ENCODE measurements around the gene GLCE. TPM values are rescaled to one million over a fixed set of nuclear protein-coding genes. Genes with fewer than 3 reads are reported as not detected.

GLCE gene
- total and polyA plus RNA-seq, 4 donors = 6.8 to 26.3 (median 13.7) TPM

DNA sequence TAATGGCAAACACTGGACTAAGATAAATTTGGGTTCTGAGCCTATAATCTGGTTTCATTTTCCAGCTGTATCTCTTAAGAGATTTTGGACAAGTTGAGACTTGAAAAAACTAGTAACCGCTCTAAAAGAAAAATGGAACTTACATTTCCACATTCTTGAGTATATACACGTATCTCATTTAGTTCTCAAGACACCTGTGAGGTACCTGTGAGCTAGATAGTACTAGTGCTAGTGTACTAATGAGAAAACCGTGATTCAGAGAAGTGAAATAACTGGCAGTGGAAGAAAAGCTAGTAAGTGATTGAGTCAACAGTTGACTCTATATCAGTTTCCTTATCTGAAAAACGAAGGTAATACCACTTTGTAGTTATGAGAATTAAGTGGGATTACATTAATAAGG lies 76.1 kb downstream of the GLCE start:
- H3K9ac ChIP-seq (ENCODE audit: low read depth in 1 of 2, low read length in 2 of 2) = no peak overlapping the region
- WGBS = 94% methylated on average over 4 of the region's 4 CpGs
- H3K4me1 ChIP-seq (ENCODE audit: control insufficient read depth in 4 of 4, insufficient read depth in 4 of 4, low read length in 3 of 4) = peaks cover 0 to 2% (median 0%) of the 10 kb centered on the region in 4 donors
- no peak for DNase-seq (ENCODE audit: low spot score)
- no peaks in the 10 kb centered on the region for H3K36me3 ChIP-seq (ENCODE audit: control insufficient read depth in 4 of 4, insufficient read depth in 3 of 4, low read depth in 1 of 4, low read length in 3 of 4)
- no peak overlapping the region for H3K27ac ChIP-seq (ENCODE audit: low read depth in 1 of 2, low read length in 2 of 2)
- no peaks in the 10 kb centered on the region for H3K9me3 ChIP-seq (ENCODE audit: control insufficient read depth in 4 of 4, low read length in 3 of 4)
- H3K4me3 ChIP-seq (ENCODE audit: low read depth in 1 of 3, low read length in 3 of 3) = no peak overlapping the region
- no peaks in the 10 kb centered on the region for H3K27me3 ChIP-seq (ENCODE audit: control insufficient read depth in 4 of 4, insufficient read depth in 4 of 4, low read length in 3 of 4)
- no peak for TF ChIP-seq HNF4G (IDR thresholded peaks at IDR 0.05)
- TF ChIP-seq, protein P1, sequence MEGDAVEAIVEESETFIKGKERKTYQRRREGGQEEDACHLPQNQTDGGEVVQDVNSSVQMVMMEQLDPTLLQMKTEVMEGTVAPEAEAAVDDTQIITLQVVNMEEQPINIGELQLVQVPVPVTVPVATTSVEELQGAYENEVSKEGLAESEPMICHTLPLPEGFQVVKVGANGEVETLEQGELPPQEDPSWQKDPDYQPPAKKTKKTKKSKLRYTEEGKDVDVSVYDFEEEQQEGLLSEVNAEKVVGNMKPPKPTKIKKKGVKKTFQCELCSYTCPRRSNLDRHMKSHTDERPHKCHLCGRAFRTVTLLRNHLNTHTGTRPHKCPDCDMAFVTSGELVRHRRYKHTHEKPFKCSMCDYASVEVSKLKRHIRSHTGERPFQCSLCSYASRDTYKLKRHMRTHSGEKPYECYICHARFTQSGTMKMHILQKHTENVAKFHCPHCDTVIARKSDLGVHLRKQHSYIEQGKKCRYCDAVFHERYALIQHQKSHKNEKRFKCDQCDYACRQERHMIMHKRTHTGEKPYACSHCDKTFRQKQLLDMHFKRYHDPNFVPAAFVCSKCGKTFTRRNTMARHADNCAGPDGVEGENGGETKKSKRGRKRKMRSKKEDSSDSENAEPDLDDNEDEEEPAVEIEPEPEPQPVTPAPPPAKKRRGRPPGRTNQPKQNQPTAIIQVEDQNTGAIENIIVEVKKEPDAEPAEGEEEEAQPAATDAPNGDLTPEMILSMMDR (IDR thresholded peaks at IDR 0.05; ENCODE audit: low read depth, low read length, missing input control) = no peak
- TF ChIP-seq NR2F2 (IDR thresholded peaks at IDR 0.05) = no peak
- no peak for TF ChIP-seq YY1 (IDR thresholded peaks at IDR 0.05)
- no peak for TF ChIP-seq RXRA (IDR thresholded peaks at IDR 0.05)
- no peak for TF ChIP-seq FOXA2 (IDR thresholded peaks at IDR 0.05)
- TF ChIP-seq, protein P2, sequence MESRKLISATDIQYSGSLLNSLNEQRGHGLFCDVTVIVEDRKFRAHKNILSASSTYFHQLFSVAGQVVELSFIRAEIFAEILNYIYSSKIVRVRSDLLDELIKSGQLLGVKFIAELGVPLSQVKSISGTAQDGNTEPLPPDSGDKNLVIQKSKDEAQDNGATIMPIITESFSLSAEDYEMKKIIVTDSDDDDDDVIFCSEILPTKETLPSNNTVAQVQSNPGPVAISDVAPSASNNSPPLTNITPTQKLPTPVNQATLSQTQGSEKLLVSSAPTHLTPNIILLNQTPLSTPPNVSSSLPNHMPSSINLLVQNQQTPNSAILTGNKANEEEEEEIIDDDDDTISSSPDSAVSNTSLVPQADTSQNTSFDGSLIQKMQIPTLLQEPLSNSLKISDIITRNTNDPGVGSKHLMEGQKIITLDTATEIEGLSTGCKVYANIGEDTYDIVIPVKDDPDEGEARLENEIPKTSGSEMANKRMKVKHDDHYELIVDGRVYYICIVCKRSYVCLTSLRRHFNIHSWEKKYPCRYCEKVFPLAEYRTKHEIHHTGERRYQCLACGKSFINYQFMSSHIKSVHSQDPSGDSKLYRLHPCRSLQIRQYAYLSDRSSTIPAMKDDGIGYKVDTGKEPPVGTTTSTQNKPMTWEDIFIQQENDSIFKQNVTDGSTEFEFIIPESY (IDR thresholded peaks at IDR 0.05) = no peak
- no peak for TF ChIP-seq SP1 (IDR thresholded peaks at IDR 0.05)
- no peak for TF ChIP-seq FOXA1 (IDR thresholded peaks at IDR 0.05)
- no peak for TF ChIP-seq TAF1 (conservative IDR thresholded peaks at IDR 0.05)
- TF ChIP-seq, protein P3, sequence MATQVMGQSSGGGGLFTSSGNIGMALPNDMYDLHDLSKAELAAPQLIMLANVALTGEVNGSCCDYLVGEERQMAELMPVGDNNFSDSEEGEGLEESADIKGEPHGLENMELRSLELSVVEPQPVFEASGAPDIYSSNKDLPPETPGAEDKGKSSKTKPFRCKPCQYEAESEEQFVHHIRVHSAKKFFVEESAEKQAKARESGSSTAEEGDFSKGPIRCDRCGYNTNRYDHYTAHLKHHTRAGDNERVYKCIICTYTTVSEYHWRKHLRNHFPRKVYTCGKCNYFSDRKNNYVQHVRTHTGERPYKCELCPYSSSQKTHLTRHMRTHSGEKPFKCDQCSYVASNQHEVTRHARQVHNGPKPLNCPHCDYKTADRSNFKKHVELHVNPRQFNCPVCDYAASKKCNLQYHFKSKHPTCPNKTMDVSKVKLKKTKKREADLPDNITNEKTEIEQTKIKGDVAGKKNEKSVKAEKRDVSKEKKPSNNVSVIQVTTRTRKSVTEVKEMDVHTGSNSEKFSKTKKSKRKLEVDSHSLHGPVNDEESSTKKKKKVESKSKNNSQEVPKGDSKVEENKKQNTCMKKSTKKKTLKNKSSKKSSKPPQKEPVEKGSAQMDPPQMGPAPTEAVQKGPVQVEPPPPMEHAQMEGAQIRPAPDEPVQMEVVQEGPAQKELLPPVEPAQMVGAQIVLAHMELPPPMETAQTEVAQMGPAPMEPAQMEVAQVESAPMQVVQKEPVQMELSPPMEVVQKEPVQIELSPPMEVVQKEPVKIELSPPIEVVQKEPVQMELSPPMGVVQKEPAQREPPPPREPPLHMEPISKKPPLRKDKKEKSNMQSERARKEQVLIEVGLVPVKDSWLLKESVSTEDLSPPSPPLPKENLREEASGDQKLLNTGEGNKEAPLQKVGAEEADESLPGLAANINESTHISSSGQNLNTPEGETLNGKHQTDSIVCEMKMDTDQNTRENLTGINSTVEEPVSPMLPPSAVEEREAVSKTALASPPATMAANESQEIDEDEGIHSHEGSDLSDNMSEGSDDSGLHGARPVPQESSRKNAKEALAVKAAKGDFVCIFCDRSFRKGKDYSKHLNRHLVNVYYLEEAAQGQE (IDR thresholded peaks at IDR 0.05) = no peak
- TF ChIP-seq RAD21 (IDR thresholded peaks at IDR 0.05) = no peak
- no peak for TF ChIP-seq EGR1 (IDR thresholded peaks at IDR 0.05; ENCODE audit: low read depth in 2 of 2)
- TF ChIP-seq GABPA (IDR thresholded peaks at IDR 0.05 in 1 of 2, conservative IDR thresholded peaks at IDR 0.05 in 1 of 2) = no peak
- TF ChIP-seq JUND (IDR thresholded peaks at IDR 0.05) = no peak
- no peak for TF ChIP-seq HNF4A (conservative IDR thresholded peaks at IDR 0.05)

DNA sequence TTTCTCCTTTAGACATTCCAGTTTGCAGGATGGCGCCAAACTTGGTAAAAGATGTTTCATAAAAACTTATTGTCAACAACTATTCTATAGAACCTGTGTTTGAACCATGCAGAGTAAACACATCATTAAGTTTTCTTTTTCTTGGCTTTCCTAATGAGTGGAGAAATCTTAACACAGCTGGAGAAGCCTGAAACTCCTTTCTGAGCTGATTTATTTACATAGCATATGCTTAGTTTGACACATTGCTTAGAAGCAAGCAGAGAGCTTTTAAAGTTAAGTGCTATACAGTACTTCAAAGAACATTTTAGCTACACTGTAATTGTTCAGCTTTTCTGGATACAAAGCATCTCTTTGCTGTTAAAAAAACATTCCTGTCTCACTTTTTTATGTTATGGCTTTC lies 77.3 kb downstream of the GLCE start:
- no peaks in the 10 kb centered on the region for H3K27me3 ChIP-seq (ENCODE audit: control insufficient read depth in 4 of 4, insufficient read depth in 4 of 4, low read length in 3 of 4)
- DNase-seq (ENCODE audit: low spot score) = no peak
- no peak overlapping the region for H3K27ac ChIP-seq (ENCODE audit: low read depth in 1 of 2, low read length in 2 of 2)
- H3K9ac ChIP-seq (ENCODE audit: low read depth in 1 of 2, low read length in 2 of 2) = no peak overlapping the region
- WGBS = 98% methylated on average over 1 of the region's 1 CpG
- no peaks in the 10 kb centered on the region for H3K9me3 ChIP-seq (ENCODE audit: control insufficient read depth in 4 of 4, low read length in 3 of 4)
- peaks cover 0 to 2% (median 0%) of the 10 kb centered on the region in 4 donors for H3K4me1 ChIP-seq (ENCODE audit: control insufficient read depth in 4 of 4, insufficient read depth in 4 of 4, low read length in 3 of 4)
- TF ChIP-seq RAD21 (IDR thresholded peaks at IDR 0.05) (no peak), JUND (IDR thresholded peaks at IDR 0.05) (no peak), SP1 (IDR thresholded peaks at IDR 0.05) (no peak), RXRA (IDR thresholded peaks at IDR 0.05) (no peak)
- TF ChIP-seq, protein P2 (IDR thresholded peaks at IDR 0.05) = no peak
- H3K4me3 ChIP-seq (ENCODE audit: low read depth in 1 of 3, low read length in 3 of 3) = no peak overlapping the region
- no peaks in the 10 kb centered on the region for H3K36me3 ChIP-seq (ENCODE audit: control insufficient read depth in 4 of 4, insufficient read depth in 3 of 4, low read depth in 1 of 4, low read length in 3 of 4)

Measured in liver (tissue), 9 donors.